Tibial nerve (tissue), 4 donors: Measurements from ENCODE around the gene RFX4. TPM values are rescaled to one million over a fixed set of nuclear protein-coding genes. Genes with fewer than 3 reads are reported as not detected.
"Not testable (repeated sequence)": the region's sequence is repeated elsewhere in the genome, so short reads cannot be mapped to it uniquely, and the experiment has no call there.

ENCODE experiments used
- DNase-seq, 2 donors: peaks; one replicate each; pipeline ENCODE4 v3.0.0-alpha.2; 2019; ENCODE audit warnings: low spot score in 2 of 2
- H3K27ac ChIP-seq, 4 donors: fragments of 200-600 bp; sonication (generic) in 3 of 4; one replicate each; pipeline ENCODE4 v1.5.1; 2017 to 2019; ENCODE audit warnings: mild to moderate bottlenecking in 1 of 4
- H3K27me3 ChIP-seq, 2 donors: fragments of 200-600 bp; sonication (generic) in 1 of 2; one replicate each; pipeline versions ENCODE4 v1.5.1 to v1.6.0; 2017 to 2019
- H3K36me3 ChIP-seq, 3 donors: fragments of 200-600 bp; sonication (generic); one replicate each; pipeline ENCODE4 v1.5.1; 2018 to 2019
- H3K4me1 ChIP-seq, 4 donors: fragments of 200-600 bp; sonication (generic) in 3 of 4; one replicate each; pipeline ENCODE4 v1.5.1; 2017 to 2019
- H3K4me3 ChIP-seq, 4 donors: fragments of 200-600 bp; sonication (generic) in 3 of 4; one replicate each; pipeline ENCODE4 v1.5.1; 2017 to 2019; ENCODE audit warnings: mild to moderate bottlenecking in 1 of 4, moderate library complexity in 1 of 4
- H3K9me3 ChIP-seq, 4 donors: fragments of 200-600 bp; sonication (generic) in 3 of 4; one replicate each; pipeline ENCODE4 v1.5.1; 2017 to 2019
- CTCF ChIP-seq, 5 experiments: fragments of 200-600 bp in 3 of 5; fragments of 450-650 bp in 2 of 5; sonication (generic) in 3 of 5; IDR thresholded peaks; one replicate each; pipeline ENCODE4 v1.5.1; 2016 to 2019; ENCODE audit warnings: antibody characterized with exemption in 5 of 5, mild to moderate bottlenecking in 3 of 5, moderate library complexity in 2 of 5
- EP300 ChIP-seq, 2 donors: sonication (generic); formaldehyde crosslinking; IDR thresholded peaks; one replicate each; pipeline ENCODE4 v1.6.1; 2017; ENCODE audit warnings: antibody characterized with exemption in 2 of 2, mild to moderate bottlenecking in 1 of 2
- POLR2A ChIP-seq, 2 donors: fragments of 450-650 bp; IDR thresholded peaks; one replicate each; pipeline ENCODE4 v1.6.1; 2017; ENCODE audit warnings: antibody characterized with exemption in 2 of 2, mild to moderate bottlenecking in 2 of 2, moderate library complexity in 2 of 2
- WGBS, 2 donors: methylation state at CpG; one replicate each; pipeline ENCODE4 v1.1.5; 2018; 5-methylcytosine and 5-hydroxymethylcytosine counted together
- total RNA-seq, 4 donors: library from RNA; depleted of rRNA; stranded (reverse); fragments of >200 nt; gene quantifications; one replicate each; pipeline ENCODE4 v1.1.0, GENCODE V29; 2016

RFX4 gene
- total RNA-seq, 4 donors from 2014 or later: not detected

- Histone ChIP-seq H3K27ac (no peak overlapping the region), H3K36me3 (no peaks in the 10 kb centered on the region), H3K27me3 (no peaks in the 10 kb centered on the region), H3K4me1 (peaks cover 0 to 12% (median 0%) of the 10 kb centered on the region in 4 donors), H3K9me3 (no peaks in the 10 kb centered on the region), H3K4me3 (no peak overlapping the region)
- TF ChIP-seq POLR2A (IDR thresholded peaks at IDR 0.05) (no peak), CTCF (IDR thresholded peaks at IDR 0.05) (no peak), EP300 (IDR thresholded peaks at IDR 0.05) (no peak)
- 93 to 95% methylated on average over 3 of the region's 3 CpGs for WGBS, 2 donors
- no peak for DNase-seq
Observed at GRCh38 chr12:106723416-106723815, 140.6 kb downstream of the RFX4 start.

- DNase-seq: no peak
- no peak for TF ChIP-seq EP300 (IDR thresholded peaks at IDR 0.05)
- TF ChIP-seq CTCF (IDR thresholded peaks at IDR 0.05): no peak
- no peak for TF ChIP-seq POLR2A (IDR thresholded peaks at IDR 0.05)
- 94 to 100% methylated on average over 1 of the region's 1 CpG for WGBS, 2 donors
Observed at GRCh38 chr12:106724116-106724515, 141.3 kb downstream of the RFX4 start.

GRCh38 chr12:106724934-106725333 lies 142.1 kb downstream of the RFX4 start:
- WGBS, 2 donors: 87 to 89% methylated on average over 6 of the region's 6 CpGs
- no peak overlapping the region for H3K4me3 ChIP-seq
- H3K9me3 ChIP-seq: no peaks in the 10 kb centered on the region
- peaks cover 0 to 12% (median 0%) of the 10 kb centered on the region in 4 donors for H3K4me1 ChIP-seq
- H3K27me3 ChIP-seq: no peaks in the 10 kb centered on the region
- DNase-seq: no peak
- TF ChIP-seq POLR2A (IDR thresholded peaks at IDR 0.05): no peak
- no peak for TF ChIP-seq EP300 (IDR thresholded peaks at IDR 0.05)
- TF ChIP-seq CTCF (IDR thresholded peaks at IDR 0.05): no peak
- H3K27ac ChIP-seq: no peak overlapping the region
- H3K36me3 ChIP-seq: no peaks in the 10 kb centered on the region

More at GRCh38 chr12:106724116-106724515, 141.3 kb downstream of the RFX4 start:
- H3K36me3 ChIP-seq: no peaks in the 10 kb centered on the region
- H3K27me3 ChIP-seq: no peaks in the 10 kb centered on the region
- peaks cover 0 to 12% (median 0%) of the 10 kb centered on the region in 4 donors for H3K4me1 ChIP-seq
- H3K4me3 ChIP-seq: no peak overlapping the region
- no peak overlapping the region for H3K27ac ChIP-seq
- H3K9me3 ChIP-seq: no peaks in the 10 kb centered on the region

- not testable (repeated sequence) for H3K9me3 ChIP-seq, H3K27ac ChIP-seq, DNase-seq, H3K4me3 ChIP-seq, H3K27me3 ChIP-seq, H3K36me3 ChIP-seq
- peaks cover 0 to 11% (median 0%) of the 10 kb centered on the region in 4 donors for H3K4me1 ChIP-seq
- whole genome bisulfite sequencing, 2 donors: 91% methylated on average over 5 of the region's 5 CpGs
Observed at GRCh38 chr12:106726603-106727202, 143.9 kb downstream of the RFX4 start.

- no peaks in the 10 kb centered on the region for H3K9me3 ChIP-seq
- TF ChIP-seq EP300 (IDR thresholded peaks at IDR 0.05): no peak
- TF ChIP-seq POLR2A (IDR thresholded peaks at IDR 0.05): no peak
- no peak for TF ChIP-seq CTCF (IDR thresholded peaks at IDR 0.05)
- H3K4me3 ChIP-seq: no peak overlapping the region
- no peaks in the 10 kb centered on the region for H3K36me3 ChIP-seq
- no peak for DNase-seq
- 100% methylated on average over 1 of the region's 1 CpG for WGBS, 2 donors
- no peaks in the 10 kb centered on the region for H3K27me3 ChIP-seq
- peaks cover 0 to 4% (median 0%) of the 10 kb centered on the region in 4 donors for H3K4me1 ChIP-seq
- H3K27ac ChIP-seq: no peak overlapping the region
Observed at GRCh38 chr12:106729611-106730010, 146.8 kb downstream of the RFX4 start.
